Ishikawa (cell line): ENCODE data around the gene CTAGE9.

ENCODE experiments used
- CEBPB ChIP-seq: IDR thresholded peaks from 2 replicates; pipeline ENCODE4 v1.6.1; 2012
- CREB1 ChIP-seq: IDR thresholded peaks from 2 replicates; pipeline ENCODE4 v1.6.1; 2012; ENCODE audit warnings: low read depth
- EGR1 ChIP-seq: IDR thresholded peaks from 2 replicates; pipeline ENCODE4 v1.6.1; 2012
- EP300 ChIP-seq: IDR thresholded peaks from 2 replicates; pipeline ENCODE4 v1.6.1; 2012; ENCODE audit warnings: borderline replicate concordance
- FOXM1 ChIP-seq: IDR thresholded peaks from 2 replicates; pipeline ENCODE4 v1.6.1; 2012; ENCODE audit warnings: low read depth, borderline replicate concordance
- MAX ChIP-seq: IDR thresholded peaks from 2 replicates; pipeline ENCODE4 v1.6.1; 2012
- NFIC ChIP-seq: IDR thresholded peaks from 2 replicates; pipeline ENCODE4 v1.6.1; 2012
- RAD21 ChIP-seq: IDR thresholded peaks from 2 replicates; pipeline ENCODE4 v1.6.1; 2012; ENCODE audit warnings: low read depth
- REST ChIP-seq: IDR thresholded peaks from 2 replicates; pipeline ENCODE4 v1.6.1; 2012; ENCODE audit warnings: low read depth, mild to moderate bottlenecking
- TAF1 ChIP-seq: IDR thresholded peaks from 2 replicates; pipeline ENCODE4 v1.6.1; 2012; ENCODE audit warnings: low read depth, mild to moderate bottlenecking
- TCF12 ChIP-seq: IDR thresholded peaks from 2 replicates; pipeline ENCODE4 v1.6.1; 2012; ENCODE audit warnings: low read depth
- TEAD4 ChIP-seq: IDR thresholded peaks from 2 replicates; pipeline ENCODE4 v1.6.1; 2012
- USF1 ChIP-seq: IDR thresholded peaks from 2 replicates; pipeline ENCODE4 v1.6.1; 2012
- YY1 ChIP-seq: IDR thresholded peaks from 2 replicates; pipeline ENCODE4 v1.6.1; 2012; ENCODE audit warnings: low read depth
- ZBTB7A ChIP-seq: IDR thresholded peaks from 2 replicates; pipeline ENCODE4 v1.6.1; 2012; ENCODE audit warnings: low read depth

CTAGE9 gene

GRCh38 chr6:131728296-131728939 lies 17.6 kb upstream of the CTAGE9 start:
- TF ChIP-seq MAX (no peak), RAD21 (no peak), NFIC (no peak), FOXM1 (no peak), REST (no peak), YY1 (no peak), CREB1 (no peak), ZBTB7A (no peak), EGR1 (no peak), CEBPB (no peak), EP300 (no peak), USF1 (no peak)

GRCh38 chr6:131727868-131728267 lies 17.1 kb upstream of the CTAGE9 start:
- TF ChIP-seq TAF1 (no peak), CREB1 (no peak), CEBPB (no peak), TCF12 (no peak), USF1 (no peak), EGR1 (no peak), NFIC (no peak), TEAD4 (no peak), REST (no peak), MAX (no peak), RAD21 (no peak), ZBTB7A (no peak), EP300 (no peak), YY1 (no peak), FOXM1 (no peak)

GRCh38 chr6:131727467-131727866 lies 16.6 kb upstream of the CTAGE9 start:
- TF ChIP-seq FOXM1 (no peak), YY1 (no peak), MAX (no peak), CEBPB (no peak), TAF1 (no peak), EGR1 (no peak), CREB1 (no peak), TCF12 (no peak), NFIC (no peak), EP300 (no peak), USF1 (no peak), TEAD4 (no peak), RAD21 (no peak), REST (no peak), ZBTB7A (no peak)

- TF ChIP-seq TAF1 (no peak), REST (no peak), TEAD4 (no peak), RAD21 (no peak), NFIC (no peak), EP300 (no peak), CREB1 (no peak), ZBTB7A (no peak), EGR1 (no peak), TCF12 (no peak), CEBPB (no peak), YY1 (no peak), USF1 (no peak), MAX (no peak), FOXM1 (no peak)
Observed at GRCh38 chr6:131724114-131724513, 13.3 kb upstream of the CTAGE9 start.
